CD4-positive, alpha-beta T cell treated with Interleukin-21 for 1 hour (primary cell): Measurements from ENCODE around the gene SENP6.

Source experiments
- DNase-seq: peaks from one replicate; pipeline ENCODE4 v3.0.0-alpha.2; 2020

SENP6 gene

GRCh38 chr6:75751443-75751842 is 149.8 kb downstream of the SENP6 start:
- no peak for DNase-seq

DNA sequence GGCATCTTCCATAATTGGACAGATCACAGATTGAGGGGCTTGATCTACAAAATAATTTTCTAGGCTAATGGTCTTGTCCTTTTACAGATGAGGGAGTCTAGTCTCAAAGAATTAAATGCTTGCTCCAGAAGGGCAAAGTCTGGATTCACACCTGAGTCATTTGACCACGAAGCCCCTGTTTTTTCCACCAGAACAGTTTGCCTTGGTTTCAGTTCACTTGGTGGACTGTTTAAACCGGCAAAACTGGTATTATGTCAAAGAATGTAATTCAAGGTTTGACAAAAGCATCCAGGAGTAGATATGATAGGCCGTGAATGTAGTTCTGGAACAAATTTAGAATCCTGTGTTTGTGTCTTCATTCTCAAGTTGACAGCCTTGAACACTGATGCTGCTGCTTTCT is 150.7 kb downstream of the SENP6 start:
- DNase-seq: no peak

DNA sequence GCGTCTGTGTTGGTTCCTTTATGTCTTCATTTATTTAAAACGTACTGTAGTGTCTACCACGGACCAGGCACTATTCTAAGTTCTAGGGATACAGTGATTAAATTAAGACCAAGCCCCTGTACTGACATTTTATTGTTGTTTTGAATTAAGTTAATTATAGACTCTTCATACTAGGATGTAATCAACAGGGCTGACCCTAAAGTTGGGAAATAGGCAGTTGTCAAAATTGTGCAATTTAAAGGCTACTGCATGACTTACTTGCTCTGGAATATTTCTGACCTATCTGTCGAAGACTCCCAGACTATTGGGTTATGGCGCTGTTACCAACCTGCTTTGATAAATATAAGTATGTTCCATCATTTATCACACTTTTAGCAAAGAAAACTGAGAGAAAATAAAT is 154.0 kb downstream of the SENP6 start:
- no peak for DNase-seq

DNA sequence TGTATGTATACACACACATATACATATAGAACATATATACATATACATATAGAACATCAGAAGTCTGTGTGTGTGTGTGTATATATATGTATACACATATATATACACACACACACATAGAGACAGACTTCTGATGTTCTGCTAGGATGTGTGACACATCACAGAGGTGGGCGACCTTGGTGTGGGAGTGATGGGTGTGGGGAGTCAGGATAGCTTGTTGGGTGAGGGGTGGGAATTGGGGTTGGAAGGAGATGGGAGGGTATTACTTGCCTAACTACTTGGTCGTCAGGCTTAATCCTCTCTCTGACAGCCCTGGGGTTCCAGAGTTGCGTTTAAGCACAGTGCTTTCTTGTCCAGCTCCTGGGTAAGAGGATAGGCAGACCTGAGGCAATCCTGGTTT is 155.6 kb downstream of the SENP6 start:
- DNase-seq: no peak

- no peak for DNase-seq
Measured at GRCh38 chr6:75758061-75758460, 156.4 kb downstream of the SENP6 start.

DNA sequence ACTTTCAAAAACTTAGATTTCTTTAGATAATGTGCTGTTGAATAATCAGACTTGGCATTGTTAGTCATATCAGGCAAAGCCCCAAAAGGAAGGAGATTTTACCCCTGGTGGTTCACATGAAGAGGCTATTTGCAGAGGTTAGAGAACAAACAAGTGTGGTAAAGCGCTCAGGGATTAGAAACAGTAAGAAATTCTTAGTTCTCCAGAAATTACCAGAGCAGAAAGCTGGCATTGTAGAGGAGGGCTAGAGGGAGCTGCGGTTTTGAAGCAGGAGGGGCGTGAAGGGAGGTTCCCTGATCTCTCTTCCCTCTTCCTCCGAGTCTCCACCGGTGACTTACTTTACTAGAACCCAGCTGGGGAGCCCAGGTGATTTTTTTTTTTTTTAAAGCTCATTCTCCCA is 157.5 kb downstream of the SENP6 start:
- no peak for DNase-seq

DNA sequence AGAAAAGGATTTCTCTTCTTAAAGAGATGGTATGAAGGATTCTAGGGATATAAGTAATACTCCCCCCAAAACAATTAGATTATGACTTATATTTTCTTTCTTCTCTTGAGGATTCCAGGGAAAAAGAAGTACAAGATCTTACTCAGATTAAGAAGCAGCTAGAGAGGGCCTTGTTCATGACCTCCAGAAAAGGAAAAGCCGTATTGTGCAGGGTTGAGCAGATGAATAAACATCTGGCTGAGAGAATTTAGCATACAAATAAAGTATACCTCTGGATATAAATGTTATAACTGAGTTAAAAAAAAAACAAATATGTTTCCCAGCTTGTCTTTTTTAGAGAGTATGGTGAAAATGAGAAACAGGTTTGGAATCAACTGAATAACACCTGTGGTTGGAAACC is 158.6 kb downstream of the SENP6 start:
- no peak for DNase-seq

- DNase-seq: no peak
Measured at GRCh38 chr6:75761489-75761888, 159.8 kb downstream of the SENP6 start.

GRCh38 chr6:75762063-75762462 is 160.4 kb downstream of the SENP6 start:
- no peak for DNase-seq

GRCh38 chr6:75766387-75766786 is 164.7 kb downstream of the SENP6 start:
- no peak for DNase-seq
